ENCODE data around the gene RHD. TPM values are rescaled to one million over a fixed set of nuclear protein-coding genes. Genes with fewer than 3 reads are reported as not detected.

Gene RHD
- total and polyA plus RNA-seq, 10 of the 15 experiments (the other 5 are each of a cell fraction or from before 2014, with no cell fraction given) = 0.02 to 0.34 (median 0.18) TPM; not detected in 6

- H3K4me3 ChIP-seq = peak within 1 kb of the TSS; percentile 88
- peak; percentile 95 for FAIRE-seq
- POLR2A ChIA-PET = interaction anchor here (0.5 to 3.0 kb wide), 16 partner anchors 8 to 590 kb away, joined by 3 to 17 read pairs (median 3); partner anchors contain the start of genes CLIC4, MACO1, MTFR1L and RSRP1
- TF ChIP-seq, protein P1, sequence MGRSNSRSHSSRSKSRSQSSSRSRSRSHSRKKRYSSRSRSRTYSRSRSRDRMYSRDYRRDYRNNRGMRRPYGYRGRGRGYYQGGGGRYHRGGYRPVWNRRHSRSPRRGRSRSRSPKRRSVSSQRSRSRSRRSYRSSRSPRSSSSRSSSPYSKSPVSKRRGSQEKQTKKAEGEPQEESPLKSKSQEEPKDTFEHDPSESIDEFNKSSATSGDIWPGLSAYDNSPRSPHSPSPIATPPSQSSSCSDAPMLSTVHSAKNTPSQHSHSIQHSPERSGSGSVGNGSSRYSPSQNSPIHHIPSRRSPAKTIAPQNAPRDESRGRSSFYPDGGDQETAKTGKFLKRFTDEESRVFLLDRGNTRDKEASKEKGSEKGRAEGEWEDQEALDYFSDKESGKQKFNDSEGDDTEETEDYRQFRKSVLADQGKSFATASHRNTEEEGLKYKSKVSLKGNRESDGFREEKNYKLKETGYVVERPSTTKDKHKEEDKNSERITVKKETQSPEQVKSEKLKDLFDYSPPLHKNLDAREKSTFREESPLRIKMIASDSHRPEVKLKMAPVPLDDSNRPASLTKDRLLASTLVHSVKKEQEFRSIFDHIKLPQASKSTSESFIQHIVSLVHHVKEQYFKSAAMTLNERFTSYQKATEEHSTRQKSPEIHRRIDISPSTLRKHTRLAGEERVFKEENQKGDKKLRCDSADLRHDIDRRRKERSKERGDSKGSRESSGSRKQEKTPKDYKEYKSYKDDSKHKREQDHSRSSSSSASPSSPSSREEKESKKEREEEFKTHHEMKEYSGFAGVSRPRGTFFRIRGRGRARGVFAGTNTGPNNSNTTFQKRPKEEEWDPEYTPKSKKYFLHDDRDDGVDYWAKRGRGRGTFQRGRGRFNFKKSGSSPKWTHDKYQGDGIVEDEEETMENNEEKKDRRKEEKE (IDR thresholded peaks at IDR 0.05) = no peak
- TF ChIP-seq SMARCA5 (IDR thresholded peaks at IDR 0.05) (0 out of 2 replicates have a peak, but pooled peaks have one; percentile 20), HDAC2 (IDR thresholded peaks at IDR 0.05) (peak; percentile 87; the same call in 1 of the 2 replicates), ZNF687 (IDR thresholded peaks at IDR 0.05) (peak; percentile 81), RUNX3 (IDR thresholded peaks at IDR 0.05; ENCODE audit: low read length) (peak; percentile 83), PAX8 (IDR thresholded peaks at IDR 0.05) (0 out of 2 replicates have a peak, but pooled peaks have one; percentile 59), GATAD2B (conservative IDR thresholded peaks at IDR 0.05; ENCODE audit: low read depth) (peak; percentile 74), MEF2B (IDR thresholded peaks at IDR 0.05; ENCODE audit: partially characterized antibody, poor library complexity, severe bottlenecking) (peak; percentile 46), CEBPZ (IDR thresholded peaks at IDR 0.05; ENCODE audit: low read depth, low read length) (no peak)
These were observed 40.1 kb upstream of the RHD start, which contains the start of gene SYF2 for GRCh38 chr1:25232027-25232865. SYF2 (minus strand) TSS chr1:25232502; CDS start chr1:25232467, 35 bp downstream.

More at GRCh38 chr1:25232027-25232865, 40.1 kb upstream of the RHD start, which contains the start of gene SYF2:
- Histone ChIP-seq H3K9ac (ENCODE audit: control insufficient read depth, insufficient read depth, low read length) (peak within 1 kb of the TSS; percentile 88), H3K4me2 (ENCODE audit: control insufficient read depth, insufficient read depth) (peak within 1 kb of the TSS; percentile 82), H2AFZ (ENCODE audit: control insufficient read depth, low read depth, low read length) (peak within 1 kb of the TSS; percentile 72), H3K36me3 (ENCODE audit: control insufficient read depth in 2 of 2, insufficient read depth in 2 of 2, low read length in 1 of 2) (peaks cover 0 to 26% of the 10 kb centered on the region in 2 experiments; a peak in 2 of 4 replicates), H3K27me3 (replicated peaks in 1 of 2; ENCODE audit: control insufficient read depth in 2 of 2, insufficient read depth in 2 of 2, low read length in 1 of 2) (no peaks in the 10 kb centered on the region), H3K79me2 (ENCODE audit: control insufficient read depth, insufficient read depth, low read length) (peaks cover 38% of the 10 kb centered on the region), H3K27ac (ENCODE audit: control insufficient read depth, insufficient read depth) (peak within 1 kb of the TSS; percentile 88), H4K20me1 (ENCODE audit: control insufficient read depth, insufficient read depth) (no peaks in the 10 kb centered on the region), H3K4me1 (ENCODE audit: control insufficient read depth, insufficient read depth, low read length) (peaks cover 19% of the 10 kb centered on the region), H3K9me3 (replicated peaks; ENCODE audit: control insufficient read depth, insufficient read depth, low read length) (no peaks in the 10 kb centered on the region)
- in situ Hi-C loops (cut with MboI) (loop anchor here (25.0 kb wide), 1 partner anchor 1445 kb away; the partner anchor contains the start of genes LYPLA2 and PITHD1), intact Hi-C loops (cut with micrococcal nuclease; ENCODE audit: unreplicated experiment) (no loop called here)
- DNase-seq (ENCODE audit: low read depth, low spot score) (peak; percentile 81), ATAC-seq (peak; percentile 88)
- BruUV-seq (replicated peaks) = TSS peak; percentile 84
- 2% methylated on average over 54 of the region's 54 CpGs for WGBS (ENCODE audit: insufficient coverage, insufficient replicate concordance, low lambda C conversion rate, missing lambda C conversion rate)
- ChIA-PET CTCF (interaction anchor here (0.9 to 2.6 kb wide), 7 partner anchors 8 to 384 kb away, joined by 3 to 12 read pairs (median 6); no protein-coding TSS in a partner anchor), RAD21 (ENCODE audit: unreplicated experiment) (interaction anchor here (0.5 to 2.0 kb wide), 9 partner anchors 8 to 402 kb away, joined by 3 to 6 read pairs (median 3); no protein-coding TSS in a partner anchor), SMC1A (ENCODE audit: uncharacterized antibody, unreplicated experiment) (interaction anchor here (1.0 to 2.0 kb wide), 9 partner anchors 7 to 402 kb away, joined by 3 to 6 read pairs (median 3); partner anchors contain the start of genes RSRP1 and TMEM50A)
